Right lobe of liver (tissue), 6 donors: ENCODE measurements around the gene FBXL13. TPM values are rescaled to one million over a fixed set of nuclear protein-coding genes. Genes with fewer than 3 reads are reported as not detected.

Source experiments
- ATAC-seq, 4 donors: fragments of 200-7000 bp; cut with Tn5 transposase; one replicate each; pipeline ENCODE4 v1.9.1; 2020; ENCODE audit warnings: mild to moderate bottlenecking in 4 of 4, moderate library complexity in 4 of 4
- DNase-seq, 3 donors: peaks; one replicate each; pipeline ENCODE4 v3.0.0-alpha.2; 2020
- H3K27ac ChIP-seq, 3 donors: fragments of 200-600 bp; one replicate each; pipeline ENCODE4 v1.8.0; 2022
- H3K27me3 ChIP-seq, 2 donors: fragments of 200-600 bp; one replicate each; pipeline ENCODE4 v1.8.0; 2022
- H3K36me3 ChIP-seq, 4 donors: fragments of 200-600 bp; sonication (generic) in 1 of 4; one replicate each; pipeline versions ENCODE4 v1.5.1 to v1.8.0; 2017 to 2022; ENCODE audit warnings: control low read depth in 1 of 4
- H3K4me1 ChIP-seq, 4 donors: fragments of 200-600 bp; sonication (generic) in 1 of 4; one replicate each; pipeline versions ENCODE4 v1.5.1 to v1.8.0; 2017 to 2022; ENCODE audit warnings: control low read depth in 1 of 4
- H3K4me3 ChIP-seq, 3 donors: fragments of 200-600 bp; one replicate each; pipeline ENCODE4 v1.8.0; 2022
- H3K9me3 ChIP-seq, 4 donors: fragments of 200-600 bp; sonication (generic) in 1 of 4; one replicate each; pipeline versions ENCODE4 v1.5.1 to v1.8.0; 2017 to 2022; ENCODE audit warnings: control low read depth in 1 of 4
- POLR2A ChIP-seq: fragments of 450-650 bp; IDR thresholded peaks from one replicate; pipeline ENCODE4 v1.6.1; 2017; ENCODE audit warnings: antibody characterized with exemption, mild to moderate bottlenecking
- WGBS: methylation state at CpG from one replicate; pipeline ENCODE4 v1.1.6; 2018; ENCODE audit warnings: low coverage, low lambda C conversion rate; ENCODE audit not compliant: insufficient coverage; ENCODE audit errors: missing lambda C conversion rate; 5-methylcytosine and 5-hydroxymethylcytosine counted together
- intact Hi-C, 2 donors: fragments of 100-400 bp; cut with DNase I; formaldehyde crosslinking; loops; one replicate each; pipeline versions ENCODE4 v1.11.2 to v1.14.1; 2022
- total RNA-seq, 6 experiments: library from RNA; depleted of rRNA in 2 of 6; stranded (reverse); fragments of >200 nt in 2 of 6; fragmentation: NEBNext Ultra II Directional in 3 of 6; extraction: Animal tissue kit (Norgen Biotek cat#: 25700) in 3 of 6; gene quantifications; one replicate each; pipeline versions ENCODE4 v1.1.0 to v1.2.4, GENCODE V29; 2016 to 2023
- TF ChIP-seq, protein P1 (sequence below), 4 donors: fragments of 200-600 bp in 3 of 4; fragments of 450-650 bp in 1 of 4; IDR thresholded peaks; one replicate each; pipeline versions ENCODE4 v1.5.1 to v1.8.0; 2016 to 2022; ENCODE audit warnings: antibody characterized with exemption in 4 of 4, mild to moderate bottlenecking in 2 of 4
- donor health status: DM: no; HTN: yes; CAD: no.
- donor health status: DM: no; HTN: no; CAD: no.
- donor health status: DM: no; HTN: no; CAD: no.
- donor health status: DM: no; HTN: yes; CAD: no.
- donor health status: DM: no; HTN: yes; CAD: no.

Gene FBXL13
- total RNA-seq, 6 experiments from 2014 or later, result 0.12 to 0.31 (median 0.20) TPM; not detected in 2

DNA sequence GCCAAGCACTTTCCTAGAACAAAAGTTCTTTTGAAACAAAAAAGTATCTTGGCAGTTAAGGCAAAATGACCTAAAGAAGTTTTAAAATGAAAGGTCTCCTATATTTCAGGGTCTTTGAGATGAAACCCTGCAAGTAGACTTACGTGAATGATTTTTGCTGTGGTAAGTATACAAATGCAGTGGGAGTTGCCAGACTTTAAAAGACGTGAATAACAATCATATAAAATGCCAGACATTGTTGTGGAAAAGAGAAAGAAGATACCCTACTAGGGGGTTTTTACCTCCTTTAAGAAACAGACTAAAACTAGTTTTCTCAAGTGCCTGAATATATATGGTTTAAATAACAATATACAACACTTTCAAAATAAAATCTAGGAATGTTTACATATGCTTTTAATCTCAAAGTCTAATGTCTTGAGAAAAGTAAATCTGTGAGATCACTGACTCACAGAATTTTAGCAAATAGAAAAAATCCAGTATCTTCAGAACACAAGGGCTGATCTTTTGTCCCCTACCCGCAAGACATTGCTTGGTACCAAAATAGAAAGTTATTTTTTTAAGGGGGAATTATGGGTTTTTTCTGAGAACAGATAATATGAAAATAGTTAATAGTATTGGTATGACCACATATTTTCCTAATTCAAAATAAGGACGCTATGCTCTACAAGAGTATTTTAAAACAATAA, 132.3 kb downstream of the FBXL13 start:
- no peaks in the 10 kb centered on the region for H3K4me1 ChIP-seq
- H3K36me3 ChIP-seq, result no peaks in the 10 kb centered on the region
- no peak overlapping the region for H3K4me3 ChIP-seq
- no peak for TF ChIP-seq POLR2A
- TF ChIP-seq, protein P1, sequence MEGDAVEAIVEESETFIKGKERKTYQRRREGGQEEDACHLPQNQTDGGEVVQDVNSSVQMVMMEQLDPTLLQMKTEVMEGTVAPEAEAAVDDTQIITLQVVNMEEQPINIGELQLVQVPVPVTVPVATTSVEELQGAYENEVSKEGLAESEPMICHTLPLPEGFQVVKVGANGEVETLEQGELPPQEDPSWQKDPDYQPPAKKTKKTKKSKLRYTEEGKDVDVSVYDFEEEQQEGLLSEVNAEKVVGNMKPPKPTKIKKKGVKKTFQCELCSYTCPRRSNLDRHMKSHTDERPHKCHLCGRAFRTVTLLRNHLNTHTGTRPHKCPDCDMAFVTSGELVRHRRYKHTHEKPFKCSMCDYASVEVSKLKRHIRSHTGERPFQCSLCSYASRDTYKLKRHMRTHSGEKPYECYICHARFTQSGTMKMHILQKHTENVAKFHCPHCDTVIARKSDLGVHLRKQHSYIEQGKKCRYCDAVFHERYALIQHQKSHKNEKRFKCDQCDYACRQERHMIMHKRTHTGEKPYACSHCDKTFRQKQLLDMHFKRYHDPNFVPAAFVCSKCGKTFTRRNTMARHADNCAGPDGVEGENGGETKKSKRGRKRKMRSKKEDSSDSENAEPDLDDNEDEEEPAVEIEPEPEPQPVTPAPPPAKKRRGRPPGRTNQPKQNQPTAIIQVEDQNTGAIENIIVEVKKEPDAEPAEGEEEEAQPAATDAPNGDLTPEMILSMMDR (IDR thresholded peaks at IDR 0.05), result no peak
- intact Hi-C loops, result no loop called here
- ATAC-seq (no peak), DNase-seq (no peak)
- H3K27ac ChIP-seq, result no peak overlapping the region
- no peaks in the 10 kb centered on the region for H3K9me3 ChIP-seq
- H3K27me3 ChIP-seq, result no peaks in the 10 kb centered on the region
- 71% methylated on average over 4 of the region's 4 CpGs for WGBS

GRCh38 chr7:102938679-102939078, 135.9 kb downstream of the FBXL13 start:
- H3K36me3 ChIP-seq, result no peaks in the 10 kb centered on the region
- peaks cover 0 to 10% (median 0%) of the 10 kb centered on the region in 4 donors for H3K4me1 ChIP-seq
- no peaks in the 10 kb centered on the region for H3K27me3 ChIP-seq
- H3K4me3 ChIP-seq, result no peak overlapping the region
- TF ChIP-seq POLR2A, result no peak
- TF ChIP-seq, protein P1 (IDR thresholded peaks at IDR 0.05), result no peak
- peak in 1 of 4 donors; percentile 29 for ATAC-seq
- no peak overlapping the region for H3K27ac ChIP-seq
- intact Hi-C loops, result no loop called here
- no peaks in the 10 kb centered on the region for H3K9me3 ChIP-seq
- DNase-seq, result no peak
- 67% methylated on average over 1 of the region's 1 CpG for WGBS

DNA sequence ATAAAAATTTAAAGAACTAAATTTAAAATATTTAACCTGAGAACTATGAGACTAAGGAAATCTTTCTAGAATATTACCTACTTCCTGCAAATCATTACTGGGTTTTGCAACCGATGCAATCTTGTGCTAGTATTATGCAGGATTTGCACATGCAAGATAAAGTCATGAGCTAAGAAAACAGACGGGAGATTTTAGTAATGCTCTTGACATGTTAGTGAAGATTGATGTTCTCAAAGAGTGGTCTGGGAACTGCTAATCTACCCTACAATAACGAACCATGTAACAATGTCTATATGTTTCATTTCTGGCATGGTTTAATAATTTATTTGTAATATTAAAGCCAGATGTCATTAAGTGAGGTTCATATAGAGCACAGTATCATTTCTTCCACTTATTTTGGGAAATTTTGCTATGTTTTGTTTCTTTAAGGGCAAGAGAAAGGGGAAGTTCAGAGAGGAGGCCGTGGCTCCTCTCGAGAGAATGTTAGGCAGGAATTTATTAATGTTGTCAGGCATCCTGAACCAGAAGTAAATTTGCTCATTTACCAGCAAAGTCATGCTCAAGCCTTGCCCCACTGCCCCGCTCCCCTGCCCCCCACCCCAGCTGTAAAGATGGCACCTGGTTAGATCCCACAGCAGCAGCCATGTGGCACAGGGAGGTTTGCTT, 139.0 kb downstream of the FBXL13 start:
- Histone ChIP-seq H3K4me3 (no peak overlapping the region), H3K27ac (no peak overlapping the region), H3K9me3 (no peaks in the 10 kb centered on the region), H3K36me3 (no peaks in the 10 kb centered on the region), H3K4me1 (peaks cover 0 to 10% (median 0%) of the 10 kb centered on the region in 4 donors), H3K27me3 (no peaks in the 10 kb centered on the region)
- no peak for ATAC-seq
- TF ChIP-seq, protein P1 (IDR thresholded peaks at IDR 0.05), result no peak
- TF ChIP-seq POLR2A, result no peak
- whole genome bisulfite sequencing, result 54% methylated on average over 6 of the region's 6 CpGs
- intact Hi-C loops, result no loop called here
- DNase-seq, result no peak

- Histone ChIP-seq H3K4me1 (peaks cover 0 to 10% (median 0%) of the 10 kb centered on the region in 4 donors), H3K9me3 (no peaks in the 10 kb centered on the region), H3K4me3 (peak overlapping the region in 1 of 3 donors; percentile 1), H3K27ac (no peak overlapping the region), H3K27me3 (no peaks in the 10 kb centered on the region), H3K36me3 (no peaks in the 10 kb centered on the region)
- TF ChIP-seq, protein P1 (IDR thresholded peaks at IDR 0.05), result no peak
- no peak for TF ChIP-seq POLR2A
- 77% methylated on average over 3 of the region's 3 CpGs for WGBS
- DNase-seq (no peak), ATAC-seq (no peak)
- intact Hi-C loops, result no loop called here
Observed at GRCh38 chr7:102934701-102935100, 139.9 kb downstream of the FBXL13 start.
